Measurements from ENCODE around the gene IGFBP7. TPM values are rescaled to one million over a fixed set of nuclear protein-coding genes. Genes with fewer than 3 reads are reported as not detected.
A peak's percentile ranks its signal among the peaks of the same experiment; 100 is the strongest.
"Not testable (repeated sequence)": the region's sequence is repeated elsewhere in the genome, so short reads cannot be mapped to it uniquely, and the experiment has no call there.

Gene IGFBP7
- polyA plus RNA-seq, 3 donors, result 153 to 699 (median 661) TPM

DNA sequence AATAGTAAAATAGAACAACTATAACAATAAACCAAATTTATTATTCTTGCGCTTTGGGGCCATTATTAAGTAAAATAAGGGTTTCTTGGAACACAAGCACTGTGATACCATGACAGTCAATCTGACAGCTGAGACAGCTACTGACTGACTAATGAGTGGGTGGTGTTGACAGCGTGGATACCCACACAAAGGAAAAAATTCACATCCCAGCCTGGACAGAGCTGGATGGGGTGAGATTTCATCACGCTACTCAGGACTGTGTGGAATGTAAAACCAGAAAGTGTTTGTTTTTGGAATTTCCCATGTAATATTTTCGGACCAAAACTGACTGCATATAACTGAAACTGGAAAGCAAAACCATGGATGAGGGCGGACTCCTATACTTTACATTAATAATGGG, 48.8 kb downstream of the IGFBP7 start:
- 68 to 76% (median 71%) methylated on average over 5 of the region's 5 CpGs for WGBS, 3 donors
- H3K27ac ChIP-seq (ENCODE audit: low read depth, low read length), result no peak overlapping the region

DNA sequence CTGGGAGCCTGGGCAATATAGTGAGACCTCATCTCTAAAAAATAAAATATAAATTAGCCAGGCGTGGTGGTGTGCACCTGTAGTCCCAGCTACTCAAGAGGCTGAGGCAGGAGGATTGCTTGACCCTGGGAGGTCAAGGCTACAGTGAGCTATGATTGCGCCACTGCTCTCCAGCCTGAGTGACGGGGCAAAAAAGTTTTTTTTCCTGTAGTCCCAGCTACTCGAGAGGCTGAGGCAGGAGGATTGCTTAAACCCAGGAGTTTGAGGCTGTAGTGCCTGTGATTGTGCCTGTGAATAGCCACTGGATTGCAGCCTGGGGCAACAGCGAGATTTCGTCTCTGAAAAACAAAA, 49.5 kb downstream of the IGFBP7 start:
- not testable (repeated sequence) for H3K27ac ChIP-seq (ENCODE audit: low read depth, low read length)
- WGBS, 3 donors, result 71 to 92% (median 73%) methylated on average over 6 of the region's 6 CpGs

DNA sequence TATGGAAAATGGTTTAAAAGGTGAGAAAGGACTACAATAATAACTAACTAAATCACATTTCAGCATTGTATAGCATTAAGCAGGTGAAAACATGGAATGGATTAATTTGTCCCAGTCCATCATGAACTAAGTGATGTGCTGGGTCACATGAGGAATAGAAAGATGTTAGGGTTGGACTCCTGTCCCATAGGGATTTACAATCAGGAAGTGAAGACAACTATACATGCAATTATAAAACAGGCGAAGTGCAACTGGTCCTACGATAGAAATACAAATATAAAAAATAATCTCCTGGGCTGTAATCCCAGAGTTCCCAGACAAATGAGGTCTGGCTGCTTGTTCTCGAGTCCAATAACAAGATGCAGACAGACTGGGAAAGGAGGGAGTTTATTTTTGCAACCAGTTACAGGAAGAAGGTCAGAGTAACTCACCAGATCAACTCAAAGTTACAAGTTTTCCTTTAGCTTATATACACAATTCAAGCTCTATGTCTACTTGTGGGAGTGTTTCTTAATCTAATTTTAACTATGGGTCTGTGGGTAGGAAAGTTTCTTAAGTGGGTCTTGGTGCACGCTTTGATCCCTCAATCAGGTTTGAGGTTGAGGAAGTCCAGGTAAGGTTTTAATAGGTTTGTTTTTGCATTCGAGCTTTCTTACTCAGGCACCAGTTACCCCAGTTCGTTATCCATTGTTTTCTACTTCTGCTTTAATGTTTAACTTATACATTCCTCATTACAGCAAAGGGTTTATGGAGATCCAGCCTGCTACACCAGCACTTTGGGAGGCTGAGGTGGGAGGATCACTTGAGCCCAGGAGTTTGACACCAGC, 50.1 kb downstream of the IGFBP7 start:
- WGBS, 3 donors, result 63 to 74% (median 64%) methylated on average over 6 of the region's 6 CpGs
- H3K27ac ChIP-seq (ENCODE audit: low read depth, low read length), result no peak overlapping the region

DNA sequence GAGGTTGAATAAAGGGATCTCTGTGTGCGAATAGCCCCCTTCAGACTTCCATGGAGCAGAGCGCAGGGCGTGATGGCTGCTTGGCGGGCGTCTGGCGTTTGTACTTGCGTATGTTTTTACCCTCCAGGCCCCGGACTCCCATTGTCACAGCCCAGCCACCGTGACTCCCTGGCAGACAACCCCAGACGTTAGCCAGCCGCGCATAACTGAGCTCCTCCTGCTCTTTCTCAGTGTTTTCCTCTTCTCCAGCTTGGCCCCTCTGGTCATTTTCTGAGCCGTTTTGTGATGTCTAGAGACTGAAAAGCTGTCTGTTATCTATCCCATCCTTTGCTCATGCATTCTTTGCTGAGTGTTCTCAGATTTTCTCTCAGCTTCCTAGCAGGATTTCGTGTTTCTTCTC, 54.3 kb downstream of the IGFBP7 start:
- 63 to 79% (median 75%) methylated on average over 14 of the region's 14 CpGs for WGBS, 3 donors
- no peak overlapping the region for H3K27ac ChIP-seq (ENCODE audit: low read depth, low read length)

DNA sequence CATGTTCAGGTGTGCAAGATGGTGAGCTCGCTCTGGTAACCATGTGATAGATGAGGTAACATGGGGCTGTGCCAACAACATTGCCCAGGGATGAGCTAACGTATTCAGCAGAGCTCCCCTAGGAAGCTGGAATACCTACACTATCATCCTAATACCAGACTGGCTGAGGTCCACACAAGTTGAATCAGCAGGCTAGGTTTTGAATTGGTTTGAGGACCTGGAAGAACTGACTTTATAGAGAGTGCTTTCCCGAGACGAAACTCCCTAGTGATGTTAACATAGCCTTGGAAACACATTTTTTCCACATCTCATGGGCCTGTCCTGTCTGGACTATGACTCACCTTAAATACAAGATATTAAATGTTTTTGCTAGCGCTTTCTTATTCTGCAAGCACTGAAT, 56.7 kb downstream of the IGFBP7 start:
- no peak overlapping the region for H3K27ac ChIP-seq (ENCODE audit: low read depth, low read length)
- WGBS, 3 donors, result 48 to 80% (median 77%) methylated on average over 5 of the region's 5 CpGs

DNA sequence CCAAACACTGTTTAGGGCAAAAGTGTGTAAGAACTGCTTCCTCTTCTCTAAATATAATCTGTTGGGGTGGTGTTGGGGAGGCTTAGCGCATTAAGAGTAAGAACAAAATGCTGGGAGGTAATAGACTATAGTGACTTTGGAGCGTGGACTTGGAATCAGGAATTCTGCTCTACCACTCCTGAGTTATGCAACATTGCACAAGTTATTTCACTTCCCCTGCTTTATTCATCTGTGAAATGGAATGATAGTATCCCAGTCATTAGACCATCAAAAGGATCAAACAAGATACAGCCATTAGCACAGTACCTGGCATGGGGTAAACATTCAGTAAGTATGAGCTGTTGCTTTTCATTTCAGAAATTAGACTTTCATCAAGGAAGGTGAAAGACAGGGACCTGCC, 58.7 kb downstream of the IGFBP7 start:
- H3K27ac ChIP-seq (ENCODE audit: low read depth, low read length), result no peak overlapping the region
- 80 to 93% (median 85%) methylated on average over 2 of the region's 2 CpGs for WGBS, 3 donors

DNA sequence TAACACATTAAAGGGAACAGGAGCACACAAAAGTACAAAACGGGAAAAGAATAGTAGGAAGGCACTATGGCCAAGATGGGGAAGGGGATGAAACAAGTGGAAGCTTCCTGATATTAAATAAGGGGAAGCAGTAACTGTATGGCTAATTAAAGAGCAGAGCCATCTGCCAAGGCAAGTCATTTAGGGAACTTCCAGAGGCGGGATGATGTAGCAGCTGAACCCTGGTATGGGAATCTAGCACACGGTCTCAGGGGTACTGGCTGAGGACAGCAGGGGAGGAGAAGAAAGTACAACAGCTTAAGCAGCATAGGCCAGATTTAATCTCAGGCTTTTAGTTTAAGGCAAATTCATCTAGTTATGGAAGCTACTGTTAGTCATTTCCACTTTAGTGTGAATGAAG, 59.1 kb downstream of the IGFBP7 start:
- WGBS, 3 donors, result 28 to 77% (median 34%) methylated on average over 3 of the region's 3 CpGs
- no peak overlapping the region for H3K27ac ChIP-seq (ENCODE audit: low read depth, low read length)

DNA sequence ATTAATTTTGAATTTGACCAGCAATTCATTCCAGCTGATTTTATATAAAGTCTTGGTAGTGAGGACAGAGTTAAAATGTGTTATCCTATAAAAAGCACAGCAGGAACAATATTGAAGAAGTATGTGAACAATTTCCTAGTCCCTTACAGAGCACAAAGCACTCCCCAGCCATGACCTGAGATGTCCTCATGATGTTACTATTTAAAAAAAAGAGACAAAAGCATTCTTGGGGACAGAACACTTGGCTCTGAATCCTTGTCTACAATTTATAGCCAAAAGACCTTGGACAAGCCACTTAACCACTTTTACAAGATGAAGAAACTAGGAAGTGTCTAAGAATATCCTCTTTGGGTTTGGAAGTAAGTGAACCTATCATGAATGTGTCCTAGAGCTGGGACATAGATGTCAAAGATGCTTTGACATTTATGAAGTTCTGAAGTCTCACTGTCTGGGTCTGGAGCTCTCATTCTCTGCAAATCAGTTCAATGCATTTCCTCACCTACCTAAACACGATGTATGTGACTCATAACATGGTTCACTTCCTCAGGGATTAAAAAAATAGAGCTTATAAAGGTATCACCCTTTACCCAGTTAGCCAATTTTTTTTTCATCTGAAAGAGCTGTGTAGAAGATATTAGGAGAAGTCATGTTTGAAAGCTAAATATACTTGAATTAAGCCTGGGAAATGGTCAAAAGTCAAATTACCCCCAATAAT, 61.4 kb downstream of the IGFBP7 start:
- H3K27ac ChIP-seq (ENCODE audit: low read depth, low read length), result no peak overlapping the region
- WGBS, 3 donors, result 0 to 75% (median 65%) methylated on average over 1 of the region's 1 CpG

DNA sequence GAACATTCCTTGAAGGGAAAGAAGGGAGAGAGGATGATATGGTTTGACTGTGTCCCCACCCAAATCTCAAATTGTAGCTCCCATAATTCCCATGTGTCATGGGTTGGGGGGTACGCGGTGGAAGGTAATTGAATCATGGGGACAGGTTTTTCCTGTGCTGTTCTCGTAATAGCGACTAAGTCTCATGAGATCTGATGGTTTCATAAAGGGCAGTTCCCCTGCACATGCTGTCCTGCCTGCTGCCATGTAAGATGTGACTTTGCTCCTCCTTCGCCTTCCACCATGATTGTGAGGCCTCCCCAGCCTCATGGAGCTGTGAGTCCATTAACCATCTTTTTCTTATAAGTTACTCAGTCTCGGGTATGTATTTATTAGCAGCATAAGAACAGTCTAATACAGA, 63.1 kb downstream of the IGFBP7 start:
- WGBS, 3 donors, result 93 to 96% (median 93%) methylated on average over 6 of the region's 6 CpGs

DNA sequence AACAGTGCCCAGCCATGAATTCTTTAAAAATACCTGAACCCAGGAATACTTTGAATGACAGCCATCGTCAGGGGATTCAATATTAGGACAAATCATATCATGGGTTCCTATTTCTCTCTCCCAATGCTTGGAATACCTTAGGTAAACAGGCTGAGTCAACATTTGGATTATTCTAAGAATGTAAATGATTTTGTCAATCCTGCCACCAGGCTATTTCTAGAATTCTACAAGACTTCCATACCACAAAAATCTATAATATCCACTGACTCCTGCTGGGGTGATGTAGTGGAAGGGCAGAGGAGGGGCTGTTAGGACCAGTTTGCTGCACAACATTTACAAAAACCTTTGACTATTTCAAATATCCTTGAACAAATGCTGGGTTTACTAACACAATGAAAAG, 65.2 kb downstream of the IGFBP7 start:
- H3K27ac ChIP-seq (ENCODE audit: low read depth, low read length), result no peak overlapping the region

More for the DNA sequence above, 63.1 kb downstream of the IGFBP7 start:
- H3K27ac ChIP-seq (ENCODE audit: low read depth, low read length), result not testable (repeated sequence)

DNA sequence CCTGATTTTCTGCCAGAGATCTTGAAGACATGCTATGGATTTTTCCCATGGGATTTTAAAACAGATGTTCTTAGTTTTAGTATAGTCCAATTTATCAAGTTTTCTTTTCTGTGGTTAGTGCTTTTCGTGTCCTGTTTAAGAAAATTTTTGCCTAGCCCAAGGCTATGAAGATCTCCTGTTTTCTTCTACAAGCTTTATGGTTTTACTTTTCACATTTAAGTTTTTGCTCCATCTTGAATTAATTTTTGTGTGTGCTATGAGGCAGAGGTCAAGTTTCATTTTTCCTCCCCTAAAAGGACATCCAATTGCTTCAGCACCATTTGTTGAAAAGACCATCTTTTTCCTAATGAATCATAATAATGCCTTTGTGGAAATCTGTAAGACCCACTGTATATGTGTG, 65.9 kb downstream of the IGFBP7 start:
- 58 to 73% (median 65%) methylated on average over 1 of the region's 1 CpG for WGBS, 3 donors
- H3K27ac ChIP-seq (ENCODE audit: low read depth, low read length), result peak overlapping the region; percentile 62

More for the DNA sequence above, 65.2 kb downstream of the IGFBP7 start:
- 69 to 96% (median 85%) methylated on average over 1 of the region's 1 CpG for WGBS, 3 donors

DNA sequence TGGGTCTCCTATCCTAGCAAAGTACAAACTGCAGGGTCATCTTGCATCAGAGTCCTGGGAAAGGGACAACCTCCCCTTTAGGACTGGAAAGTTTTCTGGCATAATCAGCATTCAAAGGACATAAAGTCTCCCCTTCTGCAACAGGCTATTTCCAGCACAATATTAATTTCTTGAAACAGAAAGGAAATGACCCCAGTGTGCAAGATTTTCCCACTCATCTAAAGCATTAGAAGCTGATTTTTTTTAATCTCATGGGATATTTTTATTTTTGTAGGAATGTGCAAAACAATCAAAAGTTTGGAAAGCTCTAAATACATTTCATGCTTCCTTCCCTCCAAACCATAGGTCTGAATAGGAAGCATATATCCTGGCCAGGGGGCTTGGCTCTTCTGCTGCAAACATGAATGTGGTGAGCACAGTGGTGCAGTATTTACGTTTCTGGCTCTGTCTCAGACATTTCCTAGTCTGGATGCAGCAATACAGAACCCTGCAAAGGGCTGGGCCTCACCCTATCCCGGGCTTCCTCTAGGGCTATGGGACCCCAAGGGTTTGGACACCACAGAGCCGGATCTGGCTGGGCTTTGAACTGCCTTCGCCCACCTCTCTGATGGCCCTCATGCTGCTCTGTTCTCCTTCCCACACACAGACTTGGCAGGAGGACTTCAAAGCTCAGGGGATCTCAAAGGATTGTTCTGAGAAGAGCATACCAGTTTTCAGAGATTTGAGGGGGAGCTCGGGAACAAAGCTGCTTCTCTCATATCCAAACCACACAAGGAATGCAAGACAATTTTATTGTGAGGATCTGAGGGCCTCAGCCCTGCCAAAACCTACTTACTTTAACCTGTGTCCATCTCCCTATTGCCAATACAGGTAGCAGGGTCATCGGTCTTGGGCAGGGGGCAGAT, 66.6 kb downstream of the IGFBP7 start:
- WGBS, 3 donors, result 26 to 62% (median 42%) methylated on average over 6 of the region's 6 CpGs
- peak overlapping the region; percentile 62 for H3K27ac ChIP-seq (ENCODE audit: low read depth, low read length)

DNA sequence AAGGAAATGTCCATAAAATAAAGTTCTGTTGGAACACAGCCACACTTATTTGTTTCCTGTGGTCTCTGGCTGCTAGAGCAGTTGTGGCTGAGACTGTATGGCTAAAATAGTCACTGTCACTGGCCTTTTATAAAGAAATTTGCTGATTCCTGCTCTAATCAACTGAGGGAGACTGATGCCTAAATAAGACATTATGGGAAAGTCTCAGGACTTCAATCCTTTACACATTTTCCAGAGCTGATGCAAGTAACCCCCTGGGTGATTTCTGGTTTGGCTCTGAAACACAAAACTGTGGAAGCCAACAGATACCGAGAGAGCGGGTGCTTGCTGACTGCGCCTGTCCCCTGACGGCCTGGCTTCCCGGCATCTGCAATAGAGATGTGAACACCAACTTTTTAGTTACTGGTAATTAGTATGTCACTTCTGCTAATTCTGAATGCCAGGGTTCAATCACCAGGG, 67.4 kb downstream of the IGFBP7 start:
- H3K27ac ChIP-seq (ENCODE audit: low read depth, low read length), result no peak overlapping the region
- WGBS, 3 donors, result 52 to 75% (median 56%) methylated on average over 5 of the region's 5 CpGs

DNA sequence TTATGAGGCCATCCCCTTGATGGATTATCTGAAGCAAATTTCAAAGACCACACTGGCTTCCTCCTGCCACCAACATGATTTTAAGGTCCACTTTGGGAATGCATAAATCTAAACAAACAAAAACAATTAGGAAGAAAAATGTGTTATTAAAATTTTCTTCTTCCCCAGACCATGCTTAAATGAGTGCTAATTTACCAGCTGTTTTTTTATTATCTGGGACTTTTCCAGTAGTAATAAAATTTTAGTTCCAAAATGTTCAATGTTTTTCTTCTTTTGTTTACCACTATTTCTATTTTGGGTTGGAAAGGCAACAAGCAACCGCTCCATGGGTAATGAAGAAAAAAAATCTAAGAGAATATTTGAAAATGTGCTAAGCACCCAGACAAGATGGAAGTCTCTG, 69.2 kb downstream of the IGFBP7 start:
- H3K27ac ChIP-seq (ENCODE audit: low read depth, low read length), result no peak overlapping the region
- 62 to 85% (median 72%) methylated on average over 1 of the region's 1 CpG for WGBS, 3 donors

DNA sequence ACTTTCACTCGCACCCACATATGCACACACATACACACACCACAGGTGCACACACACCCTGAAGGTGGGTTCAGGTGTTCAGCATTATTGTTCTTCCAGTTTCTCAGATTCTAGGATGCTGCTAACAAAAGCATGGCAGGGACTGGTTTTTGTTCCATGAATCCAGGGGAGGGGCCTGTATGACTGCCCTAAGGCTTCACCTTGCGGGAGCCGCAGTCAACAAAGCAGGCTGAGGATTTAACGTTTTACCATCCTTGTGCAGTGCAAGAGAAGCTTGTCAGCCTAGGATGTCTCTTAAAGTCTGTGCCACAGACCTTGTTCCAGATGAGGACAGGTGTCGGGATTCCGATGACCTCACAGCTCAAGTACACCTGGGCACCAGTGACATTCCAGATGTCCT, 69.7 kb downstream of the IGFBP7 start:
- WGBS, 3 donors, result 52 to 82% (median 79%) methylated on average over 6 of the region's 6 CpGs
- no peak overlapping the region for H3K27ac ChIP-seq (ENCODE audit: low read depth, low read length)

DNA sequence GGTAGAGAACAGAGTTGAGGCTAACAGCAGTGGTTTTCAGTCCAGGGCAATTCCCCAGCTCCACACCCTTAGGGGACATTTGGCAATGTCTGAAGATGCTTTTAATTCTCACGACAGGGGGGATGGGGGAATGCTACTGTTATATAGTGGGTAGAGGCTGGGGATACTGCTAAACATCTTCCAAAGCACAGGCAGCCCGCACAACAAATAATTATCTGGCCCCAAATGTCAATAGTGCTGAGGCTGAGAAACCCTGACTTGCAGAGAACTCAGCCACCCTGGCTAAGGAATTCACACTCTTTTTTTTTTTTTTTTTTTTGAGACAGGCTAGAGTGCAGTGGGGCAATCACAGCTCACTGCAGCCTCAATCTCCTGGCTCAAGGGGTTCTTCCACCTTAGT, 70.8 kb downstream of the IGFBP7 start:
- H3K27ac ChIP-seq (ENCODE audit: low read depth, low read length), result no peak overlapping the region
- WGBS, 3 donors, result 68 to 77% (median 76%) methylated on average over 2 of the region's 2 CpGs

DNA sequence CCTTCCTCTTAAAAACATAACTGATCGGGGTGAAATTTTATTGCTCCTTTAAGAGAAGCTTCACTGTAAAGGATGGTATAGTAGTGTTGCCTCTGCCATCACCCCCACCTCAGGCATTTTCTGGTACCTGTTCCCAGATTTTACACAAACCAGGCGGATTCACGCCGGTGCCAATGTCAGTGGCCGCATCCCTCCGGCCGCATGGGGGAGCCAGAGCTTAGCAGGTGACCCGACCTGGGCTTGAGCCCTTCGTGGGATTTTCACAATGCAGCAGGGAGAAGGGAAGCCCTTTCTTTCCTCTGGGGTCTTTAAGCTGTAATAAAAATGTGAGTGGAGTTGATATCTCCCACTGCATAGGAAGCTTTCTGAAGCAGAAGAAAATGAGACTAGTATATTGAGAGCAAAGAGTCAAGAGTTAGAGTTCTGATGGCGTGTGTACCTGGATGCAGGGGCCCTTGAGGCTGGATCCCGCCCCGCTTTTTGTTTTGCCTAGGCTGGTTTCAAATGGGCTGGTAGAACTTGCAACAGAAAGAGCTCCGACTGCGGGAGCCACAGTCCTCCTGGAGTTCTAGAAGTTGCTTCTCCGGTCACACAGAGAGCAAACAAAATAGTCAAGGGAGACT, 72.1 kb downstream of the IGFBP7 start:
- WGBS, 3 donors, result 34 to 54% (median 50%) methylated on average over 15 of the region's 15 CpGs
- no peak overlapping the region for H3K27ac ChIP-seq (ENCODE audit: low read depth, low read length)

DNA sequence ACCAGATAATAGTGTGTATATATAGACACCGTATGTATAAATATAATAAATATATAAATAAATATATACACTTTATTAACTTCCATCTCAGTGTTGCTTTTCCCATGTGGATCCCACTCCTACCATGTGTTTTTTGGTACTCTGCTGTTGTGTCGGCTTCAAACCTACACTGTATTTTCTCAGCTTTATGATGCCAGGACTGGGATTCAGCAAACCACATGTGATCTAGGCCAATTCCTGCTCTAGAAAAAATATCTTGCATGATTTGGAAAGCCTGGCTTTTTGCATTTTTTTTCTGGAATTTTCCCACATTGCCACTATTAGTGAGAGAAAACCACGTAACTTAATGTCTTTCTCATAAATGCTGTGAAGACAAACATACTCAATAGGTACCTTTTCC, 75.7 kb downstream of the IGFBP7 start:
- 83 to 89% (median 86%) methylated on average over 3 of the region's 3 CpGs for WGBS, 3 donors
- no peak overlapping the region for H3K27ac ChIP-seq (ENCODE audit: low read depth, low read length)
